K562 (cell line): ENCODE results near the gene CARD8. TPM values are rescaled to one million over a fixed set of nuclear protein-coding genes. Genes with fewer than 3 reads are reported as not detected.

Source experiments
- ATAC-seq: fragments of 200-7000 bp; cut with Tn5 transposase; 3 replicates; pipeline ENCODE4 v1.9.1; 2020; ENCODE audit warnings: moderate library complexity
- BruUV-seq: library from RNA; stranded (reverse); fragments of 400-500 nt; replicated peaks from 2 replicates; lab custom pipeline; 2021; lab: Mats Ljungman, UMichigan
- CTCF ChIA-PET: fragments of 300-600 bp; formaldehyde crosslinking; extraction: SDS; loops from one replicate; lab custom pipeline; 2021; ENCODE audit warnings: low intra/inter-chr PET ratio; lab: Yijun Ruan, JAX
- POLR2A ChIA-PET: fragments of 300-600, 350-650 bp; sonication (Branson Sonifier 250); formaldehyde crosslinking; extraction: SDS; loops from one replicate; lab custom pipeline; 2021; ENCODE audit warnings: antibody characterized with exemption, inconsistent platforms; lab: Yijun Ruan, JAX
- DNase-seq, 4 experiments: peaks; one replicate each; pipeline versions ENCODE4 v3.0.0 to v3.0.0-alpha.2; 2011 to 2018; ENCODE audit warnings: low spot score in 3 of 4, mixed read lengths in 3 of 4; ENCODE audit errors: extremely low read depth in 1 of 4
- FAIRE-seq: peaks from 2 replicates; lab custom pipeline; 2011; peaks lifted over from hg19 to GRCh38; lab: Jason Lieb, UNC
- H2AFZ ChIP-seq: 2 replicates; pipeline ENCODE4 v1.6.0; 2011; ENCODE audit warnings: low read depth, low read length, control low read depth, inconsistent platforms
- H3K27ac ChIP-seq: fragments of 200-600 bp; 3 replicates; pipeline ENCODE4 v1.8.0; 2011; ENCODE audit warnings: low read depth, mild to moderate bottlenecking, control low read depth, inconsistent platforms, low read length, moderate library complexity, mixed read lengths; ENCODE audit errors: extremely low read depth
- H3K27me3 ChIP-seq, 2 experiments: fragments of 300-600 bp in 1 of 2; 2 replicates in 1 of 2; 3 replicates in 1 of 2; pipeline versions ENCODE4 v1.6.0 to v1.8.0; 2011; ENCODE audit warnings: inconsistent platforms in 2 of 2, low read length in 2 of 2, mild to moderate bottlenecking in 1 of 2, mixed read lengths in 1 of 2, moderate library complexity in 1 of 2; ENCODE audit not compliant: control insufficient read depth in 2 of 2, insufficient read depth in 2 of 2
- H3K36me3 ChIP-seq: fragments of 300-600 bp; 3 replicates; pipeline ENCODE4 v1.8.0; 2011; ENCODE audit warnings: mild to moderate bottlenecking, low read length, inconsistent platforms; ENCODE audit not compliant: control insufficient read depth, insufficient read depth
- H3K4me1 ChIP-seq, 2 experiments: fragments of 200-600 bp in 1 of 2; replicated peaks in 1 of 2; 2 replicates in 1 of 2; 3 replicates in 1 of 2; pipeline versions ENCODE4 v1.5.1 to v1.8.0; 2011; ENCODE audit warnings: inconsistent platforms in 2 of 2, low read length in 2 of 2, mild to moderate bottlenecking in 1 of 2, mixed read lengths in 1 of 2, moderate library complexity in 1 of 2; ENCODE audit not compliant: control insufficient read depth in 2 of 2, insufficient read depth in 2 of 2
- H3K4me2 ChIP-seq: 2 replicates; pipeline ENCODE4 v1.6.1; 2011; ENCODE audit warnings: low read length, control low read depth, inconsistent platforms, mixed read lengths; ENCODE audit not compliant: insufficient read depth
- H3K4me3 ChIP-seq: fragments of 200-600 bp; sonication (generic), shearing (Covaris generic); 2 replicates; pipeline ENCODE4 v1.5.1; 2016; ENCODE audit warnings: control low read depth, inconsistent platforms
- H3K79me2 ChIP-seq: fragments of 200-600 bp; 3 replicates; pipeline ENCODE4 v1.8.0; 2011; ENCODE audit warnings: low read length, inconsistent platforms; ENCODE audit not compliant: control insufficient read depth, insufficient read depth
- H3K9ac ChIP-seq, 2 experiments: 2 replicates each; pipeline versions ENCODE4 v1.6.0 to v1.6.1; 2011; ENCODE audit warnings: low read depth in 2 of 2, low read length in 2 of 2, control low read depth in 1 of 2, inconsistent platforms in 1 of 2, mild to moderate bottlenecking in 1 of 2, mixed read lengths in 1 of 2; ENCODE audit not compliant: insufficient read depth in 1 of 2
- H3K9me1 ChIP-seq: one replicate; pipeline ENCODE4 v1.6.0; 2011; ENCODE audit warnings: inconsistent platforms, mild to moderate bottlenecking, low read length, moderate library complexity; ENCODE audit not compliant: control insufficient read depth, insufficient read depth
- H3K9me3 ChIP-seq: replicated peaks from 2 replicates; pipeline ENCODE4 v1.5.1; 2011; ENCODE audit warnings: low read depth, low read length, inconsistent platforms; ENCODE audit not compliant: control insufficient read depth, insufficient read depth
- H4K20me1 ChIP-seq: replicated peaks from 2 replicates; pipeline ENCODE4 v1.6.1; 2011; ENCODE audit warnings: low read length, inconsistent platforms, mixed read lengths; ENCODE audit not compliant: control insufficient read depth, insufficient read depth
- CHD2 ChIP-seq: IDR thresholded peaks from 2 replicates; pipeline ENCODE4 v1.6.1; 2011; ENCODE audit warnings: low read depth, low read length
- CTCFL ChIP-seq: IDR thresholded peaks from 2 replicates; pipeline ENCODE4 v1.6.1; 2011; ENCODE audit warnings: borderline replicate concordance, low read depth, mild to moderate bottlenecking, moderate library complexity, low read length; ENCODE audit not compliant: insufficient read depth, poor library complexity, severe bottlenecking
- HCFC1 ChIP-seq: IDR thresholded peaks from 2 replicates; pipeline ENCODE4 v1.6.1; 2012; ENCODE audit warnings: low read depth, low read length, improper control_type of control experiment
- HDAC8 ChIP-seq: fragments of 450-650 bp; IDR thresholded peaks from 2 replicates; pipeline ENCODE4 v1.6.1; 2016; ENCODE audit warnings: mild to moderate bottlenecking, missing genetic modification characterization, moderate library complexity, missing compliant biosample characterization
- JUND ChIP-seq, 2 experiments: IDR thresholded peaks; 2 replicates in 1 of 2; 3 replicates in 1 of 2; pipeline ENCODE4 v1.6.1; 2011; ENCODE audit warnings: borderline replicate concordance in 2 of 2, low read depth in 2 of 2, low read length in 2 of 2, improper control_type of control experiment in 1 of 2, missing biosample characterization in 1 of 2, missing genetic modification characterization in 1 of 2, missing genetic modification reagents in 1 of 2
- MTA3 ChIP-seq: fragments of 450-650 bp; formaldehyde crosslinking; IDR thresholded peaks from 2 replicates; pipeline ENCODE4 v1.6.1; 2017; ENCODE audit warnings: mild to moderate bottlenecking, borderline replicate concordance
- NUFIP1 ChIP-seq: fragments of 450-650 bp; IDR thresholded peaks from 2 replicates; pipeline ENCODE4 v1.6.1; 2018; ENCODE audit not compliant: partially characterized antibody
- RBM34 ChIP-seq: fragments of 200-400 bp; formaldehyde crosslinking; IDR thresholded peaks from 2 replicates; pipeline ENCODE4 v1.6.1; 2018; ENCODE audit warnings: low read length, borderline replicate concordance; ENCODE audit not compliant: insufficient read depth
- STAT5A ChIP-seq: IDR thresholded peaks from 2 replicates; pipeline ENCODE4 v1.6.1; 2012; ENCODE audit warnings: low read length, inconsistent platforms, borderline replicate concordance
- TCF7L2 ChIP-seq: fragments of 150-350 bp; IDR thresholded peaks from 2 replicates; pipeline ENCODE4 v1.6.1; 2016; ENCODE audit warnings: low read depth, mild to moderate bottlenecking, low read length, moderate library complexity
- TFAM ChIP-seq: fragments of 250-450 bp; sonication (Bioruptor Pico); conservative IDR thresholded peaks from 2 replicates; pipeline ENCODE4 v1.5.0; 2021; ENCODE audit warnings: mild to moderate bottlenecking, moderate library complexity
- ZNF354B ChIP-seq: fragments of 250-450 bp; sonication (Bioruptor Pico); IDR thresholded peaks from 2 replicates; pipeline ENCODE4 v1.4.0; 2020
- ZNF592 ChIP-seq: fragments of 450-650 bp; IDR thresholded peaks from 2 replicates; pipeline ENCODE4 v1.6.1; 2017; ENCODE audit warnings: antibody characterized with exemption, mild to moderate bottlenecking
- WGBS: fragments of 100-300 bp; shearing (Covaris generic); methylation state at CpG from one replicate; pipeline ENCODE4 v1.1.6; 2016; ENCODE audit warnings: low coverage, mixed read lengths; ENCODE audit not compliant: insufficient coverage; ENCODE audit errors: missing lambda C conversion rate; 5-methylcytosine and 5-hydroxymethylcytosine counted together
- in situ Hi-C: fragments of 300-500 bp; cut with MboI; formaldehyde crosslinking; loops from 4 replicates; pipeline ENCODE4 v1.15.0; 2018; ENCODE audit warnings: inconsistent platforms, mixed read lengths
- intact Hi-C: fragments of 100-400 bp; cut with micrococcal nuclease; formaldehyde crosslinking; loops from 2 replicates; pipeline ENCODE4 v1.14.2; 2022
- polyA plus RNA-seq, 8 experiments: library from polyadenylated mRNA; depleted of rRNA in 4 of 8; stranded (reverse) in 5 of 8; unstranded in 3 of 8; fragments of >200 nt; fragmentation: Nextera tagmentation in 2 of 8; fragmentation: Illumina TruSeq in 1 of 8; extraction: Ambion mirVana in 2 of 8; extraction: Trizol in 1 of 8; gene quantifications; 2 replicates each; pipeline versions ENCODE4 v1.2.1 to v1.2.3, GENCODE V29; 2011 to 2014; ENCODE audit warnings: inconsistent platforms in 1 of 8, missing spikeins in 1 of 8
- total RNA-seq, 7 experiments: library from RNA; depleted of rRNA in 6 of 7; stranded (reverse); fragments of >200 nt in 6 of 7; fragmentation: Illumina TruSeq in 2 of 7; extraction: Trizol in 2 of 7; gene quantifications; 2 replicates each; pipeline versions ENCODE4 v1.2.1 to v1.2.3, GENCODE V29; 2011 to 2021; ENCODE audit warnings: low replicate concordance in 1 of 7

Gene CARD8
- total and polyA plus RNA-seq, 9 of the 15 experiments (the other 6 are each of a cell fraction or from before 2014, with no cell fraction given): 11.5 to 26.4 (median 20.8) TPM

GRCh38 chr19:48239120-48239519 is 16.6 kb downstream of the CARD8 start:
- ChIA-PET POLR2A (interaction anchor here (0.9 kb wide), 1 partner anchor 35 kb away, joined by 4 read pairs; no protein-coding TSS in a partner anchor), CTCF (no interaction called here)
- no peaks in the 10 kb centered on the region for H3K79me2 ChIP-seq
- ATAC-seq (no peak), FAIRE-seq (no peak), DNase-seq (no peak)
- WGBS: 74% methylated on average over 5 of the region's 6 CpGs
- BruUV-seq: no TSS peak
- H3K9ac ChIP-seq: no peak overlapping the region
- intact Hi-C loops: no loop called here
- H3K4me3 ChIP-seq: no peak overlapping the region
- peaks cover 0 to 6% of the 10 kb centered on the region in 2 experiments; a peak in 3 of 5 replicates for H3K4me1 ChIP-seq
- no peaks in the 10 kb centered on the region for H4K20me1 ChIP-seq
- in situ Hi-C loops: no loop called here
- H3K9me1 ChIP-seq: no peaks in the 10 kb centered on the region
- H3K9me3 ChIP-seq: no peaks in the 10 kb centered on the region
- no peaks in the 10 kb centered on the region for H3K27me3 ChIP-seq
- H3K4me2 ChIP-seq: no peak overlapping the region
- no peak overlapping the region for H2AFZ ChIP-seq
- peaks cover 7% of the 10 kb centered on the region; the same call in 2 of the 3 replicates for H3K36me3 ChIP-seq
- no peak overlapping the region for H3K27ac ChIP-seq
- TF ChIP-seq CHD2 (no peak), ZNF354B (CRISPR knock-in tag) (no peak), JUND (IDR thresholded peaks at IDR 0.05; ENCODE audit: borderline replicate concordance, low read depth, low read length) (no peak), JUND (tag; IDR thresholded peaks at IDR 0.05; ENCODE audit: borderline replicate concordance, low read depth, low read length) (no peak), CTCFL (no peak), HCFC1 (no peak), MTA3 (no peak), TCF7L2 (no peak), ZNF592 (no peak), STAT5A (no peak), HDAC8 (tag) (no peak), NUFIP1 (no peak), TFAM (CRISPR knock-in tag) (no peak), RBM34 (no peak)
